Measurements from ENCODE around the gene DCK. TPM values are rescaled to one million over a fixed set of nuclear protein-coding genes. Genes with fewer than 3 reads are reported as not detected.
"Not testable (repeated sequence)": the region's sequence is repeated elsewhere in the genome, so short reads cannot be mapped to it uniquely, and the experiment has no call there.

The DCK gene
- total RNA-seq, 3 donors from 2014 or later = 16.7 to 22.0 (median 17.2) TPM

DNA sequence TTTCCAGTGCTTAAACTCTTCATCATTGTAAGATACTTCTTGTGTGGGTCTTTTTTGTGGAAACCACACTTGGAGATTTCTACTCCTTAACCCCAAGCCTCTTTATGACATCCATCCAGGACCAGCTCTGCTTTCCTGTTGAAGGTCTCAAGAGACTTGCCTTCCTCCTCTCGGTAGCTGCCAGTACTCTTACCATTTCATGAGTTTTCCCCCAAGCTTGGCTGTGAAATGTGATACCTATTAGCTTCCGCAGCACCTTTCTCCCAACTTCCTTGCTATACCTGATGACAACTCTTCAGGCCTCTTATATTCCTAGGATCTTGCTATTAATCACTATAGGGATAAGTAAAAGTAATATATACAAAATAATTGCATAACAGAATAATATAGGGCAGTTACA lies 1.9 kb upstream of the DCK start:
- no peak for ATAC-seq
- peaks cover 33% of the 10 kb centered on the region for H3K4me1 Mint-ChIP-seq (ENCODE audit: low read depth)
- DNase-seq = no peak
- H3K36me3 Mint-ChIP-seq (ENCODE audit: insufficient read depth) = no peaks in the 10 kb centered on the region
- no peaks in the 10 kb centered on the region for H3K27me3 Mint-ChIP-seq (ENCODE audit: low read depth)
- no peaks in the 10 kb centered on the region for H3K9me3 Mint-ChIP-seq
- H3K4me3 Mint-ChIP-seq = no peak overlapping the region

DNA sequence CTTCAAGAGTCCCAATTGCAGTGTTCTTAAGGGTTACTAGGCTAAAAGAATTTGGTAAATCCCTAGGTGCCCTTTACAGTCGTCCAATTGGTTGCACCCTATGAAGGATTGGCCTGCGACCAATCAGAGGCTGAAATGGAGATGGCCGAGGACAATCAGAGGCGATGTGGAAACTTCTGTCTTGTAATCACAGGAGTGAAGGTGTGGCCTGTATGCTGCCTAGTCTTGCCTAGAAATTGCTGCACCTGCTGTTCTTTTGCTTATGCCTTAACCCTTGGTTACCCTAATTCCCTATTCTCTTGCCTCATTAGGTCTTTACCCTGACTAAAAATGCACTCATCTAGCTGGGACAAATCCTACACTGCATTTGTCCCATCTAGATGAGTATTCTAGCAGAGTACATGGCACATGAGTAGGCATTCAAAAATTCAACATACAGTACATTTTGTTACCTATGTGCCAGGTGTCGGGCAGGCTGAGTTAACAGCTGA lies 1.0 kb upstream of the DCK start:
- no peaks in the 10 kb centered on the region for H3K27me3 Mint-ChIP-seq (ENCODE audit: low read depth)
- H3K4me3 Mint-ChIP-seq = peak overlapping the region; percentile 97
- no peaks in the 10 kb centered on the region for H3K36me3 Mint-ChIP-seq (ENCODE audit: insufficient read depth)
- peaks cover 41% of the 10 kb centered on the region for H3K4me1 Mint-ChIP-seq (ENCODE audit: low read depth)
- ATAC-seq (no peak), DNase-seq (no peak)
- no peaks in the 10 kb centered on the region for H3K9me3 Mint-ChIP-seq

- ATAC-seq = no peak
- Mint-ChIP-seq H3K9me3 (no peaks in the 10 kb centered on the region), H3K4me3 (peak overlapping the region; percentile 97), H3K36me3 (ENCODE audit: insufficient read depth) (peaks cover 6% of the 10 kb centered on the region), H3K27me3 (ENCODE audit: low read depth) (no peaks in the 10 kb centered on the region), H3K4me1 (ENCODE audit: low read depth) (peaks cover 49% of the 10 kb centered on the region)
- no peak for DNase-seq
These were observed 569 bp downstream of the DCK start for GRCh38 chr4:70994069-70994366.

DNA sequence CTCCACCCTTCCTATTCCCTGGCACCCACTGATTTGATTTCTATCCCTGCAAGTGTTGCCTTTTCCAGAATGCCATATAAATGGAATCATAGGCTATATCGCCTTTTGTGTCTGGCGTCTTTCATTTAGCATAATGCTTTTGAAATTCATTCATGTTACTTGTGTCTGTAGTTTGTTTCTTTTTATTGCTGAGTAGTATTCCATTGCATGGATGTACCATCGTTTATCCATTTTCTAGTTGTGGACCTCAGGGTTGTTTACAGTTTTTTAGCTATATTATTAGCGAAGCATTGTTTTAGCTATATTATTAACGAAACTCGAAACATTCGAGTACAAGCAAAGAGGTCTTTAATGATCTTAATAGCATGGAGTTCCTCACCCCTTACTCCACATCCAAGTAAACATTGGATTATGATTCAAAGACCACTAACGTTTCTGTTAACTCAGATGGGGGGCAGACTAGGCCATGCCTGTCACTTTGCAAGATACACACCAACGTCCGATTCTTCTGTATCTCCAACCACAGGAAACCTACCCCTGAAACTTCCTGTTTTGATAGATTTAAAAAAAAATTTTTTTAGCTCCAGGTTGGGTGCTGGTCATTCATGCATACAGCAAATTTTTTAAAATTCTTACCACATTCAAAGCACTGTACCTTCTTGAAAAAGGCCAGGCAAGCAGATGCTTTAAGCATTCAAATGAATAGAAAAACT lies 1.1 kb downstream of the DCK start:
- Mint-ChIP-seq H3K9me3 (no peaks in the 10 kb centered on the region), H3K36me3 (ENCODE audit: insufficient read depth) (peaks cover 12% of the 10 kb centered on the region), H3K4me1 (ENCODE audit: low read depth) (peaks cover 54% of the 10 kb centered on the region), H3K4me3 (peak overlapping the region; percentile 97), H3K27me3 (ENCODE audit: low read depth) (no peaks in the 10 kb centered on the region)
- ATAC-seq (no peak), DNase-seq (no peak)

DNA sequence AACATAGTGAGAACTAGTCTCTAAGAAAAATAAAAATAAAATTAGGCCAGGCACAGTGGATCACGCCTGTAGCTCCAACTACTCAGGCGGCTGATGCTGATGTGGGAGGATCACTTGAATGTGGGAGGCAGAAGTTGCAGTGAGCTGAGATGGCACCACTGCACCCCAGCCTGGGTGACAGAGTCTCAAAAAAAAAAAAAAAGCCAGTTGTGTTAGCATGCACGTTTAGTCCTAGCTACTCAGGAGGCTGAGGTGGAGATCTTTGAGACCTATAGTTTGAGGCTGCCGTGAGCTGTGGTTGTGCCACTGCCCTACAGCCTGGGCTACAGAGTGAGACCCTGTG lies 2.5 kb downstream of the DCK start:
- peaks cover 67% of the 10 kb centered on the region for H3K4me1 Mint-ChIP-seq (ENCODE audit: low read depth)
- H3K4me3 Mint-ChIP-seq = peak overlapping the region; percentile 97
- no peaks in the 10 kb centered on the region for H3K27me3 Mint-ChIP-seq (ENCODE audit: low read depth)
- no peaks in the 10 kb centered on the region for H3K9me3 Mint-ChIP-seq
- ATAC-seq (peak; percentile 1 to 14), DNase-seq (peak; percentile 14)
- peaks cover 24% of the 10 kb centered on the region for H3K36me3 Mint-ChIP-seq (ENCODE audit: insufficient read depth)

GRCh38 chr4:70997036-70997435 lies 3.6 kb downstream of the DCK start:
- H3K4me1 Mint-ChIP-seq (ENCODE audit: low read depth) = peaks cover 76% of the 10 kb centered on the region
- peaks cover 5% of the 10 kb centered on the region for H3K9me3 Mint-ChIP-seq
- no peaks in the 10 kb centered on the region for H3K27me3 Mint-ChIP-seq (ENCODE audit: low read depth)
- ATAC-seq (no peak), DNase-seq (no peak)
- peak overlapping the region; percentile 97 for H3K4me3 Mint-ChIP-seq
- peaks cover 35% of the 10 kb centered on the region for H3K36me3 Mint-ChIP-seq (ENCODE audit: insufficient read depth)

- Mint-ChIP-seq H3K36me3 (ENCODE audit: insufficient read depth) (peaks cover 38% of the 10 kb centered on the region), H3K4me3 (peak overlapping the region; percentile 97), H3K27me3 (ENCODE audit: low read depth) (no peaks in the 10 kb centered on the region), H3K4me1 (ENCODE audit: low read depth) (peaks cover 79% of the 10 kb centered on the region), H3K9me3 (peaks cover 7% of the 10 kb centered on the region)
- DNase-seq (no peak), ATAC-seq (no peak)
These were observed 4.1 kb downstream of the DCK start for GRCh38 chr4:70997546-70997945.

GRCh38 chr4:70999639-71000038 lies 6.2 kb downstream of the DCK start:
- not testable (repeated sequence) for H3K27me3 Mint-ChIP-seq (ENCODE audit: low read depth); DNase-seq; H3K4me3 Mint-ChIP-seq; ATAC-seq; H3K9me3 Mint-ChIP-seq
- Mint-ChIP-seq H3K4me1 (ENCODE audit: low read depth) (peaks cover 90% of the 10 kb centered on the region), H3K36me3 (ENCODE audit: insufficient read depth) (peaks cover 45% of the 10 kb centered on the region)

DNA sequence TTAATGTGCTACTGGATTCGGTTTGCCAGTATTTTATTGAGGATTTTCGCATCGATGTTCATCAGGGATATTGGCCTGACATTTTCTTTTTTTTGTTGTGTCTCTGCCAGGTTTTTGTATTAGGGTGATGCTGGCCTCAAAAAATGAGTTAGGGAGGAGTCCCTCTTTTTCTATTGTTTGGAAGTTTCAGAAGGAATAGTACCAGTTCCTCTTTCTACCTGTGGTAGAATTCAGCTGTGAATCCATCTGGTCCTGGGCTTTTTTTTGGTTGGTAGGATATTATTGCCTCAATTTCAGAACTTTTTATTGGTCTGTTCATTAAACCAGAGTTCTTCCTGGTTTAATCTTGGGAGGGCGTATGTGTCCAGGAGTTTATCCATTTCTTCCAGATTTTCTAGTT lies 7.9 kb downstream of the DCK start:
- DNase-seq; H3K9me3 Mint-ChIP-seq; H3K4me3 Mint-ChIP-seq; ATAC-seq; H3K27me3 Mint-ChIP-seq (ENCODE audit: low read depth): not testable (repeated sequence)
- H3K4me1 Mint-ChIP-seq (ENCODE audit: low read depth) = peaks cover 82% of the 10 kb centered on the region
- H3K36me3 Mint-ChIP-seq (ENCODE audit: insufficient read depth) = peaks cover 47% of the 10 kb centered on the region

DNA sequence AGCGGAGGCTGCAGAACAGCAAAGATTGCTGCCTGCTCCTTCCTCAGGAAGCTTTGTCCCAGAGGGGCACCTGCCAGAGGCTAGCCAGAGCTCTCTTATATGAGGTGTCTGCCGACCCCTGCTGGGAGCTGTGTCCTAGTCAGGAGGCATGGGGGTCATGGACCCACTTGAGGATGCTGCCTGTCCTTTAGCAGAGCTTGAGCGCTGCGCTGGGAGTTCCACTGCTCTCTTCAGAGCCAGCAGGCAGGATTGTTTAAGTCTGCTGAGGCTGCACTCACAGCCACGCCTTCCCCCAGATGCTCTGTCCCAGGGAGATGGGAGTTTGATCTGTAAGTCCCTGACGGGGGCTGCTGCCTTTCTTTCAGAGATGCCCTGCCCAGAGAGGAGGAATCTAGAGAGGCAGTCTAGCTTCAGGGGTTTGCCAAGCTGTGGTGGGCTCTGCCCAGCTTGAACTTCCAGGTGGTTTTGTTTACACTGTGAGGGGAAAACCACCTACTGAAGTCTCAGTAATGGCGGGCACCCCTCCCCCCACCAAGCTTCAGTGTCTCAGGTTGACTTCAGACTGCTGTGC lies 10.9 kb downstream of the DCK start:
- peak overlapping the region; percentile 54 for H3K4me3 Mint-ChIP-seq
- H3K27me3 Mint-ChIP-seq (ENCODE audit: low read depth) = no peaks in the 10 kb centered on the region
- H3K4me1 Mint-ChIP-seq (ENCODE audit: low read depth) = peaks cover 85% of the 10 kb centered on the region
- peaks cover 38% of the 10 kb centered on the region for H3K36me3 Mint-ChIP-seq (ENCODE audit: insufficient read depth)
- ATAC-seq (peak; percentile 51 to 58), DNase-seq (peak; percentile 39)
- H3K9me3 Mint-ChIP-seq = peaks cover 7% of the 10 kb centered on the region

GRCh38 chr4:71005025-71005424 lies 11.6 kb downstream of the DCK start:
- Mint-ChIP-seq H3K4me1 (ENCODE audit: low read depth) (peaks cover 85% of the 10 kb centered on the region), H3K36me3 (ENCODE audit: insufficient read depth) (peaks cover 31% of the 10 kb centered on the region)
- not testable (repeated sequence) for H3K9me3 Mint-ChIP-seq

DNA sequence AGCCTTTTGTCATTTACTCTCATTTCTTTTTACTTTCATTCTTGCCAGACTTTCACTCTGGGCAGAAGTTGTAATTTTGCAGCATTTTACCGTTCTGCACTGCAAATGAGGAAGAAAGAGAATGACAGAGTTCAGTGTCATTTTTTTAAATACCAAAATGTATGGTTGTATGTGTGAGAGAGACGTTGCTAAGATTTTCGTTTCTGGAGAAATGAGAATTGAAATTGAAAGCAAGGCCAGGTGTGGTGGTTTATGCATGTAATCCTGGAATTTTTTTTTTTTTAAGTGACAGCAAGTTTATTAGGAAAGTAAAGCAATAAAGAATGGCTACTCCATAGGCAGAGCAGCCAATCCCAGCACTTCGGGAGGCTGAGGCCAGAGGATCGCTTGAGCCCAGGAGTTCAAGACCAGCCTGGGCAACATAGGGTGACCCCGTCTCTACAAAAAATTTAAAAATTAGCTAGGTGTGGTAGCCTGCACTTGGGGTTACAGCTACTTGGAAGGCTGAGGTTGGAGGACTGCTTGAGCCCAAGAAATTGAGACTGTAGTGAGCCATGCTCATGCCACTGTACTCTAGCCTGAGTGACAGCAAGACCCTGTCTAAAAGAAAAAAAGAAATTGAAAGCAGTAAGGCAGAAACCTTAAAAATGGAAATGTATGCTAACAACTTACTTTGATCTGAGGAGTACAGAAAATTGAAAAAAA lies 12.9 kb downstream of the DCK start:
- DNase-seq = no peak
- Mint-ChIP-seq H3K4me1 (ENCODE audit: low read depth) (peaks cover 74% of the 10 kb centered on the region), H3K4me3 (peak overlapping the region; percentile 49), H3K36me3 (ENCODE audit: insufficient read depth) (peaks cover 20% of the 10 kb centered on the region), H3K27me3 (ENCODE audit: low read depth) (no peaks in the 10 kb centered on the region), H3K9me3 (peaks cover 7% of the 10 kb centered on the region)
- ATAC-seq = peak; percentile 80 to 85

More at GRCh38 chr4:71005025-71005424, 11.6 kb downstream of the DCK start:
- ATAC-seq; DNase-seq; H3K4me3 Mint-ChIP-seq; H3K27me3 Mint-ChIP-seq (ENCODE audit: low read depth): not testable (repeated sequence)

GRCh38 chr4:71008196-71008595 lies 14.7 kb downstream of the DCK start:
- Mint-ChIP-seq H3K9me3 (no peaks in the 10 kb centered on the region), H3K27me3 (ENCODE audit: low read depth) (no peaks in the 10 kb centered on the region), H3K4me1 (ENCODE audit: low read depth) (peaks cover 58% of the 10 kb centered on the region), H3K36me3 (ENCODE audit: insufficient read depth) (peaks cover 13% of the 10 kb centered on the region), H3K4me3 (no peak overlapping the region)
- DNase-seq (no peak), ATAC-seq (no peak)

GRCh38 chr4:71009086-71009485 lies 15.6 kb downstream of the DCK start:
- H3K4me1 Mint-ChIP-seq (ENCODE audit: low read depth) = peaks cover 53% of the 10 kb centered on the region
- H3K9me3 Mint-ChIP-seq = no peaks in the 10 kb centered on the region
- peaks cover 14% of the 10 kb centered on the region for H3K36me3 Mint-ChIP-seq (ENCODE audit: insufficient read depth)
- DNase-seq (no peak), ATAC-seq (no peak)
- H3K27me3 Mint-ChIP-seq (ENCODE audit: low read depth) = no peaks in the 10 kb centered on the region
- no peak overlapping the region for H3K4me3 Mint-ChIP-seq

Data from activated T-cell treated with anti-CD3 and anti-CD28 coated beads, Interleukin-2, amount 50 U/mL, for 4 hours (primary cell).